Measurements from ENCODE around the gene AQP4. TPM values are rescaled to one million over a fixed set of nuclear protein-coding genes. Genes with fewer than 3 reads are reported as not detected.

The AQP4 gene
- total and polyA plus RNA-seq, 2 of the 13 experiments (the other 11 are each of a cell fraction or from before 2014, with no cell fraction given): 0.20 to 0.62 TPM

DNA sequence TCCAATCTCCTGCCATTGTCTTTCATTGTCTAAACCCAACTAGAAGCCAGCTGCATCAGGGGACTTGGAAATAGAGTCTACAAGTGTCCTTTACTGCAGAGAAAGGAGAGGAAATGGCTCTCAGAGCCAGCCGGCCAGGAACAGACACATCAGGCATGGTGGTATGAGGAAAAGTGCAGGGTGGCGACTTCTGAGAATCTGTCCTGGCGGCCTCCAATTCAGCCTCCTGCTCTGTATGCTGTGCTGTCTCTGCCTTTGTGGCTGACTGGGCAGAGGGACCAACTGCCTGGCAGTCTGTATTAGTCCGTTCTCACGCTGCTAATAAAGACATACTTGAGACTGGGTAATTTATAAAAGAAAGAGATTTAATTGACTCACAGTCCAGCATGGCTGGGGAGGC lies 36.8 kb upstream of the AQP4 start:
- Histone ChIP-seq H3K4me3 (replicated peaks in 1 of 3; ENCODE audit: insufficient read depth in 1 of 3, low read depth in 2 of 3, low read length in 3 of 3) (no peak overlapping the region), H3K4me1 (ENCODE audit: insufficient read depth, low read length) (no peaks in the 10 kb centered on the region), H3K9me3 (ENCODE audit: low read length) (peaks cover 16% of the 10 kb centered on the region), H3K27ac (ENCODE audit: extremely low read length, insufficient read depth, low read length) (no peak overlapping the region), H3K79me2 (ENCODE audit: insufficient read depth, low read length) (no peaks in the 10 kb centered on the region), H3K9ac (ENCODE audit: insufficient read depth, low read depth, low read length) (no peak overlapping the region), H3K4me2 (ENCODE audit: low read depth, low read length) (no peak overlapping the region), H2AFZ (ENCODE audit: low read length) (no peak overlapping the region), H3K27me3 (ENCODE audit: control insufficient read depth in 1 of 2, insufficient read depth in 2 of 2, low read length in 2 of 2) (no peaks in the 10 kb centered on the region), H4K20me1 (ENCODE audit: insufficient read depth, low read length) (no peaks in the 10 kb centered on the region), H3K36me3 (replicated peaks in 1 of 2; ENCODE audit: control insufficient read depth in 1 of 2, insufficient read depth in 2 of 2, low read length in 2 of 2) (no peaks in the 10 kb centered on the region)
- ChIA-PET POLR2A (no interaction called here), CTCF (ENCODE audit: low intra/inter-chr PET ratio, low total read pairs) (no interaction called here)
- WGBS (ENCODE audit: low lambda C conversion rate): 13% methylated on average over 5 of the region's 5 CpGs
- in situ Hi-C loops (cut with HindIII; ENCODE audit: extremely low pct_ligation_motif_present, low pct_unique_long_range_greater_than_20kb): no loop called here
- intact Hi-C loops (cut with micrococcal nuclease; ENCODE audit: unreplicated experiment): no loop called here
- TF ChIP-seq, protein P1, sequence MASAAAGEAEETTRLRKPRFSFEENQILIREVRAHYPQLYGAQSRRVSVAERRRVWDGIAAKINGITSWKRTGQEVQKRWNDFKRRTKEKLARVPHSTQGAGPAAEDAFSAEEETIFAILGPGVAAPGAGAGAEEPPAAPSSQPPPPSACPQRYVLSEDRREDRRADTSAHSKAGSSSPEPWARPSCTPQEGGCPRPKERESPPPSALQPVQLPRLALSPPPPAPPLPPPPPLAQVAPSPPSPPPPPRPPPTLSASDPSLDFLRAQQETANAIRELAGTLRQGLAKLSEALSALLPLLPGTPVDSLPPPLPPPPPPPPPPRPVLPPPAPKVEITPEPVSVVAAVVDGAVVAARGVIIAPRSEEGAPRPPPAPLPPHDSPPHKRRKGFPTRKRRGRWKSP (CRISPR knock-in tag; IDR thresholded peaks at IDR 0.05): no peak
- TF ChIP-seq PHF8 (CRISPR knock-in tag; IDR thresholded peaks at IDR 0.05): no peak
- TF ChIP-seq SNAI1 (CRISPR knock-in tag; IDR thresholded peaks at IDR 0.05; ENCODE audit: borderline replicate concordance): no peak
- no peak for TF ChIP-seq ZNF720 (CRISPR knock-in tag; IDR thresholded peaks at IDR 0.05)
- no peak for TF ChIP-seq HDAC1 (CRISPR knock-in tag; IDR thresholded peaks at IDR 0.05)
- TF ChIP-seq MATR3 (CRISPR knock-in tag; IDR thresholded peaks at IDR 0.05): no peak
- TF ChIP-seq, protein P2, sequence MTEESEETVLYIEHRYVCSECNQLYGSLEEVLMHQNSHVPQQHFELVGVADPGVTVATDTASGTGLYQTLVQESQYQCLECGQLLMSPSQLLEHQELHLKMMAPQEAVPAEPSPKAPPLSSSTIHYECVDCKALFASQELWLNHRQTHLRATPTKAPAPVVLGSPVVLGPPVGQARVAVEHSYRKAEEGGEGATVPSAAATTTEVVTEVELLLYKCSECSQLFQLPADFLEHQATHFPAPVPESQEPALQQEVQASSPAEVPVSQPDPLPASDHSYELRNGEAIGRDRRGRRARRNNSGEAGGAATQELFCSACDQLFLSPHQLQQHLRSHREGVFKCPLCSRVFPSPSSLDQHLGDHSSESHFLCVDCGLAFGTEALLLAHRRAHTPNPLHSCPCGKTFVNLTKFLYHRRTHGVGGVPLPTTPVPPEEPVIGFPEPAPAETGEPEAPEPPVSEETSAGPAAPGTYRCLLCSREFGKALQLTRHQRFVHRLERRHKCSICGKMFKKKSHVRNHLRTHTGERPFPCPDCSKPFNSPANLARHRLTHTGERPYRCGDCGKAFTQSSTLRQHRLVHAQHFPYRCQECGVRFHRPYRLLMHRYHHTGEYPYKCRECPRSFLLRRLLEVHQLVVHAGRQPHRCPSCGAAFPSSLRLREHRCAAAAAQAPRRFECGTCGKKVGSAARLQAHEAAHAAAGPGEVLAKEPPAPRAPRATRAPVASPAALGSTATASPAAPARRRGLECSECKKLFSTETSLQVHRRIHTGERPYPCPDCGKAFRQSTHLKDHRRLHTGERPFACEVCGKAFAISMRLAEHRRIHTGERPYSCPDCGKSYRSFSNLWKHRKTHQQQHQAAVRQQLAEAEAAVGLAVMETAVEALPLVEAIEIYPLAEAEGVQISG (CRISPR knock-in tag; IDR thresholded peaks at IDR 0.05): no peak
- TF ChIP-seq, protein P3, sequence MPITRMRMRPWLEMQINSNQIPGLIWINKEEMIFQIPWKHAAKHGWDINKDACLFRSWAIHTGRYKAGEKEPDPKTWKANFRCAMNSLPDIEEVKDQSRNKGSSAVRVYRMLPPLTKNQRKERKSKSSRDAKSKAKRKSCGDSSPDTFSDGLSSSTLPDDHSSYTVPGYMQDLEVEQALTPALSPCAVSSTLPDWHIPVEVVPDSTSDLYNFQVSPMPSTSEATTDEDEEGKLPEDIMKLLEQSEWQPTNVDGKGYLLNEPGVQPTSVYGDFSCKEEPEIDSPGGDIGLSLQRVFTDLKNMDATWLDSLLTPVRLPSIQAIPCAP (CRISPR knock-in tag; IDR thresholded peaks at IDR 0.05; ENCODE audit: low read depth): no peak
- TF ChIP-seq, protein P4, sequence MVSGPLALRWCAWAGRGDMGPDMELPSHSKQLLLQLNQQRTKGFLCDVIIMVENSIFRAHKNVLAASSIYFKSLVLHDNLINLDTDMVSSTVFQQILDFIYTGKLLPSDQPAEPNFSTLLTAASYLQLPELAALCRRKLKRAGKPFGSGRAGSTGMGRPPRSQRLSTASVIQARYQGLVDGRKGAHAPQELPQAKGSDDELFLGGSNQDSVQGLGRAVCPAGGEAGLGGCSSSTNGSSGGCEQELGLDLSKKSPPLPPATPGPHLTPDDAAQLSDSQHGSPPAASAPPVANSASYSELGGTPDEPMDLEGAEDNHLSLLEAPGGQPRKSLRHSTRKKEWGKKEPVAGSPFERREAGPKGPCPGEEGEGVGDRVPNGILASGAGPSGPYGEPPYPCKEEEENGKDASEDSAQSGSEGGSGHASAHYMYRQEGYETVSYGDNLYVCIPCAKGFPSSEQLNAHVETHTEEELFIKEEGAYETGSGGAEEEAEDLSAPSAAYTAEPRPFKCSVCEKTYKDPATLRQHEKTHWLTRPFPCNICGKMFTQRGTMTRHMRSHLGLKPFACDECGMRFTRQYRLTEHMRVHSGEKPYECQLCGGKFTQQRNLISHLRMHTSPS (CRISPR knock-in tag; IDR thresholded peaks at IDR 0.05; ENCODE audit: low read depth): no peak
- TF ChIP-seq, protein P5, sequence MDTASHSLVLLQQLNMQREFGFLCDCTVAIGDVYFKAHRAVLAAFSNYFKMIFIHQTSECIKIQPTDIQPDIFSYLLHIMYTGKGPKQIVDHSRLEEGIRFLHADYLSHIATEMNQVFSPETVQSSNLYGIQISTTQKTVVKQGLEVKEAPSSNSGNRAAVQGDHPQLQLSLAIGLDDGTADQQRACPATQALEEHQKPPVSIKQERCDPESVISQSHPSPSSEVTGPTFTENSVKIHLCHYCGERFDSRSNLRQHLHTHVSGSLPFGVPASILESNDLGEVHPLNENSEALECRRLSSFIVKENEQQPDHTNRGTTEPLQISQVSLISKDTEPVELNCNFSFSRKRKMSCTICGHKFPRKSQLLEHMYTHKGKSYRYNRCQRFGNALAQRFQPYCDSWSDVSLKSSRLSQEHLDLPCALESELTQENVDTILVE (CRISPR knock-in tag; IDR thresholded peaks at IDR 0.05): no peak
- no peak for TF ChIP-seq GLI4 (CRISPR knock-in tag; IDR thresholded peaks at IDR 0.05; ENCODE audit: borderline replicate concordance)
- no peak for TF ChIP-seq MED13 (CRISPR knock-in tag; IDR thresholded peaks at IDR 0.05)
- no peak for TF ChIP-seq ZNF205 (CRISPR knock-in tag; IDR thresholded peaks at IDR 0.05)
- TF ChIP-seq MZF1 (CRISPR knock-in tag; IDR thresholded peaks at IDR 0.05; ENCODE audit: borderline replicate concordance): no peak
- TF ChIP-seq ARID2 (CRISPR knock-in tag; IDR thresholded peaks at IDR 0.05; ENCODE audit: borderline replicate concordance): no peak
- no peak for TF ChIP-seq DR1 (CRISPR knock-in tag; IDR thresholded peaks at IDR 0.05)
- TF ChIP-seq GFI1 (CRISPR knock-in tag; IDR thresholded peaks at IDR 0.05; ENCODE audit: borderline replicate concordance): no peak
- no TSS peak for BruUV-seq (replicated peaks)
- ATAC-seq (no peak), FAIRE-seq (no peak), DNase-seq (ENCODE audit: low spot score) (no peak)

Measured in HepG2 (cell line).